GM21381 (cell line): Measurements from ENCODE around the gene STKLD1.
A peak's percentile ranks its signal among the peaks of the same experiment; 100 is the strongest.
"Not testable (repeated sequence)": the region's sequence is repeated elsewhere in the genome, so short reads cannot be mapped to it uniquely, and the experiment has no call there.

Experiments
- ATAC-seq: cut with Tn5 transposase; IDR thresholded peaks from one replicate; pipeline ENCODE4 v1.9.1; 2021; ENCODE audit warnings: mild to moderate bottlenecking, moderate library complexity; ENCODE audit not compliant: unreplicated experiment

The STKLD1 gene

DNA sequence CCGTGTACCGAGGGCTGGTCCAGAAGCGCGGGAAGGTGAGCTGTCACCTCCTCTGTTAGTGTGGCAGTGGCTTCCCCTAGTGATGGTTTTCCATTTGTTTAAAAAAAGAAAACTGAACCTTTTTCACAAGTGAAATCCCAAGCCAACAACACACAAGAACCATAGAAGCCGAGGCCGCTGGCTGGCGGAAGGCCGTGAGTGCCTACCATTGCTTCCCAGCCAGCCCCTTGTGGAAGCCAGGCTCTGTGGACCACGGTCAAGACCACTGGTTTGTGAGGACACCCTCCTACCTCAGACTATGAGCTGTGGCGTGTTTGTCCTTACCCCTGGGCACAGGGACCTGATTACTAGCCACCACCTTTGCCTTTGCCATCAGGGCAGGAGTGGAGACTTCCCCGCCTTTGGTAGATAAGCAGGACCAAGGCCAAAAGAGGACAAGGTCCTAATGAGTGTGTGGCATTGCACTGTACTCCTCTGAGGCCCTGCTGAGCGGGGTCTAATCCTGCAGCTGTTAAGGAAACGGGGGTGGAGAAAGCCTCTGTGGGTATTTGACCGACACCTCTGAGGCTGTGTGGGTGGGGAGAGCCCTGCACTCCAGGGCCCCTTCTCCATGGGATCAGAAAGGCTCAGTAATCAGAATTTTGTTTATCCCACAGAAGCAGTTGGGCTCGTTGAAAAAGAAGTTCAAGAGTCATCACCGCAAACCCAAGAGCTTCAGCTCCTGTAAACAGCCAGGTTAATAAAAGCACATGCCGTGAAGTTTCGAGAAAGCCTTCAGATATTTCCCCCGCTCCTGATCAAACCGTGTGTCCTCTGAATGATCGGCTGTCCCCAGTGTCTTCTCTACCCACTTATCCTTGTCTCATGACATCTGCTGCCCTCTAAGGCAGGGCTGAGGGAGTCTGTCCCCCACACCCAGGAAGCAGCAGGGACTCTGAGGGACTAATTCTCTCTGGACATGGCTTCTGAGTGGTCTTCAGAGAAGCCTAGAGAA is 15.5 kb upstream of the STKLD1 start:
- ATAC-seq, result no peak

DNA sequence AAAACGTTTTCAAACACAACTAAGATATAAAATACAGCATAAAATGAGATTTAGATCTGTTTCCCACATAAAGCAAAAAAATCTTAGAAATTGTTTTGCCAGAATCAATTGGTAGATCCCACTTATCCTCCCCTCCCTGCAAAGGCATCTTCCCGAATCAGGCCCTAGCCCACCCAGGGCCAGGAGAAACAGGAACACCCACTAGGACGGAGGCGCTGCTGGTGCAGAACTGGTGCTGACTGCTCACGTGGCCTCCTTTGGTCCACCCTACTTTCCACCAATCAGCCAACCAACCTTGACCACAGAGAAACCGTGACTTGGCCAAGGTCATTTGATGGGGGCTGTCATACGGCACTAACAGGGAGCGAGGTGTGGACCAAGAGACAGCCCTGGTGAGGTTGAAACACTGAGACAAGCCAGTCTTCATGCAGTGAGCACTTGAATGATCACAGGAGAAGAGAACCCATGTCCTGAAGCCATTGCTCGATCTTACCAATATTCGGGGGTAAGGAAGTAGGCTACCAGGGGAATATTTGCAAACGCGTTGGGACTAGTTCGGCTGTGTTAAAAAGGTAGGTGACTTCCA is 14.6 kb upstream of the STKLD1 start:
- ATAC-seq, result no peak

DNA sequence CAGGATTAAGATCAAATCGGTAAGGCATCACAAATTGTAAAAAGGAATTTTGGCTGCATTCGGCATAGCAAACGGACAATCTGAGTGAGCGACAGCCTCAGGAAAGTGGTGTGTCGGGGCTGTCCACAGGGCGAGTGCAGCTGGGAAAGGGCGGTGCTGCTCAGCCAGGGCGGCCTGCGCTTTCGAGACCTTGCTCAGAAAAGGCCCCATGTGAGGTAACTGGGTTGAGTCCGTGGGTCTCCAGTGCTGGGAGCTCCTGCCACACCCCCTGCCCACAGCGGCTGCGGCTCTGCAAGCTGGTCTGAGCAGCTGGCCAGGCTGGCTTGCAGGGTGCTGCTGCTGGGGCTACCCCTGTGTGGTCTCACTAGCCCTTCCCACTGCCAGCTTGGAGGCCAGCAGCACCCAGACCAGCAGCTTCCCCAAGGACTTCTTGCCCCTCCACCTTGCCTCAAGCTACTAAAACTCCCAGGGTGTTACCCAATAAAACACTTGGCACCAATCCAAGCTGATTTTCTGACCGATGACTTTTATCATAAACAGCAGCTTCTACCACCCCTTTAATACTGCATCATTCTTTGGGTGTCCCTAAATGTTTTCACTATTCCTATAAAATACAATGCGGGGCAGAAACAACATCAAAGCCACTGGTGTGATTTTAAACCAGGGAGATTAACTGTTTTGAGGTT is 13.7 kb upstream of the STKLD1 start:
- no peak for ATAC-seq

DNA sequence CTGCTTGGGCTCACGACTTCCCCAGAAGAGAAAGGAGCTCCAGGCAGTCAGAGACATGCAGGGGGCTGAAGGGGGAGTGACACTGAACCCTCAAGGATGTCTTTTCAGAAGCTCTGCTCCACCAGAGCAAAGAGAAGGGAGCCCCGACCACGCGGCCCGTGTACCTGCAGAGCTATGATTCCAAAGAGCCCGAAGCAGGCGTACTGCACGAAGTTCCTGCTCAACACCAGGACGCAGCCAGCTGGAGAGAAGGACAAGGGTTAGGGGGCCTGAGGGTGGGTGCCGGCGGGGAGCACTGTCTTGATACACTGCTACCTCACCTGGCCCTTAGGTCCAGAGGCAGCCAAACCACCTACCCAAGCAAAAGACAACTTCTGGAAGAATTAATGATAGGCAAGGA is 9.7 kb upstream of the STKLD1 start:
- no peak for ATAC-seq

DNA sequence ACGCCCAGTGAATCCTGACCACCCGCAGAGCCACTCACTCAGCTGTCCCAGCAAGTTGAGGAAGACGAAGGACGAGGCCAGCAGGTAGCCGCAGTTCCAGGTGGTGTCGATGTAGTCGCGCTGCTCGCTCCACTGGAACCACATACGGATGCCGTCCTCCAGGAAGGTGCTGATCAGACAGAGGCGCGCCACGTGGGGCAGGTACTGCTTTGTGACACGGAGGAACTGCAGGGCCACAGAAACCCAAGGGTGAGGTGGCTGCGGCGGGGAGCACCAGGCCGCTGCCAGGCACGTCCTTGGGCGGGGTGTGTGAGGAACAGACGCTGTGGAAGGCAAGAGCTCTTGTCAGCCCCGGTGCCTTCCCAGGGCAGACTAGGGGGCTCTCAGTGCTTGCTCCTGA is 8.9 kb upstream of the STKLD1 start:
- no peak for ATAC-seq

DNA sequence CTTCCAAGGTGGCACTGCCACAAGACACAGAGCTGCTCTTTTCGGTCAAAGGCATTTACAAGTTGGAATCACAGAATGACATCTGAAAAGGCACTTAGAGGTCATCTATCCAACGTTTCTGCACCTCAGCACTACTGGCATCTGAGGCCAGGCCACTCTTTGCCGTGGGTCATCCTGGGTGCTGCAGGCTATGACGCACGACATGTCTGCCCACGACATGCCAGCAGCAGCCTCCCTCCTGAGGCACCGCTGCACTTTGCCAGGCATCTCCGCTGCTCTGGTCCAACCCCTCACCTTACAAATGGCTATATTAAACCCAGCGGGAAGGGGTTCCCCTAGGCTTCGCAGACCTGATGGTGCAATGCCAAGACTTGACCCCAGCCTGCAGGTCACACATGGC is 8.4 kb upstream of the STKLD1 start:
- ATAC-seq, result no peak

DNA sequence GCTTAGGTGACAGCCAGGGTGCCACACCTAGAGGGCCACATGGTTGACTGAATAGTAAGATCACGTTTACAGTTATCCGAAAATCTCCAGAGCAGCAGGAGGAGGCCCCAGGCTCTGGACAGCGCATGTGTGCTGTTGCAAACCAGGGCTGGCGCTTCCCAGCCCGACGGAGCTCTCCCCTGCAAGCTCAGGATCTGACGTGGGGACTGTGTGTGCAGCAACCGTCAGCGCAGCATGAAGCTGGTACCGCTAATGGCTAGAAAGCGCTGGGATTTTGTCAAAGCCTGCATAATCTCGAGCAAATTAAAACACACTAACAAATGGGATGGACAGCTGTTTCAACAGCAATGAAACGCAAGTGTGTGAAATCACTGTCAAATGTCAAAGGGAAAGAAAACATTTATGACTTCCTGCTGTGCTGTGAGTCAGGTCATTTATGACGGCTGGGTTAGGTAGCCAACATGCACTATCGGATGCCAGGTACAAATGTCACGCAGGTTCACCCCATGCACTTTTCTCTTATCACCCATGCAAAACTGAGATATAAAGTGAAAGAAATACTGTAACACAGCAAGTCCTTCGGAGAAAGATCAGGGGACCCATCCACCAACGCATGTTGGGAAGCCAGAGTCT is 7.8 kb upstream of the STKLD1 start:
- no peak for ATAC-seq

DNA sequence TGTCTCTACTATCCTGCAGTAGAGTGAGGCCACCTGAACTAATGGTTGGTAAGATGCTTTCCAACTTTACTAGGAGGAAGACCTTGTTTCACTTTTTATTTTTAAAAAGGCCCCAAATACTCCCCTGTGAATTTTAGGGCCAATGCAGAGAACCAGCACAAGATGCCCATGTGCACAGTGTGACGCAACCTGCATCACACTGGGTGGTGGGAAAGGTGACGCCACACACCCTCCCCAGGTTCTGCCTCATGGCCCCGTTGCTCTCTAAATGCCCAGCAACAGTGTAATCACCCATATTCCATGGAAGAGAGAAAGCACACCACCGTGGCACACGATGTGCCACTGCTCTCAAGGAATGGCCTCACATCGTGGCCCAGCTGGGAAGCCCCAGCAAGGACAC is 6.7 kb upstream of the STKLD1 start:
- ATAC-seq, result no peak

DNA sequence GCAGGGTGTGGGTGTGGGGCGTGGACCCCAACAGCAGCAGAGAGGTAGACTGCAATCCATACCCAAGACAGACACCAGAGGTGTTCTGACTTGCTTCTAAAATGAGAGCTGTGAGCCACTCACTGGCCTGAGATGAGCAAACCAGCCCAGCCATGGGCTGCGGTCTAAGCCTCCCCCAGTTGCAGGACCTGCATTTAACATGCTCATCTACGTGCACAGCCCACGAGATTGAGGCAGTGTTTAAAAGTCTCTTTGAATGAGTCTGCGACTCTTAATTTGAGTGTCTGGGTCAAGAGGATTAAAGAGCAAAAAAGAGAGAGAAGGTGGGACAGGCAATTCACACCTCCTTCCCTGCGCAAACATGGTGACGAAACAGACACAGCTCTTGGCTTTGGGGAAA is 6.2 kb upstream of the STKLD1 start:
- no peak for ATAC-seq

DNA sequence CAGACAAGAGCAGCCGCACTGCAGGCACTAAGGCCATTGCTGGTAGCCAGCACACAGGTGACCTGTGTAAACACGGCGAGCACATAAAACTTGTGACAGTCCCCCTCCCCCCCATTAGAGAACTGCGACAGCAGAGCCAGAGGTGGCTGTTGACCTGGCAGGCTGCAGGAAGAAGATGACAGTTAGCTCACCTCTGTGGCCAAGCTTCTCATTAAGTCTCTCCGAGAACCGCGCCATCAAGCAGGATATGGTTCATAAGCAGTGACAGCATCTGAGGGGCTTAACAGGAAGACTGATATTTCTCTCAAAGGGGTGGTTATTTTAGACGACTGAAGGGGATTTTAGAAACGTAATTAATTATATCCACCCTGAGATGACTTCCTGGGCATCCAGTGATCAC is 5.5 kb upstream of the STKLD1 start:
- no peak for ATAC-seq

DNA sequence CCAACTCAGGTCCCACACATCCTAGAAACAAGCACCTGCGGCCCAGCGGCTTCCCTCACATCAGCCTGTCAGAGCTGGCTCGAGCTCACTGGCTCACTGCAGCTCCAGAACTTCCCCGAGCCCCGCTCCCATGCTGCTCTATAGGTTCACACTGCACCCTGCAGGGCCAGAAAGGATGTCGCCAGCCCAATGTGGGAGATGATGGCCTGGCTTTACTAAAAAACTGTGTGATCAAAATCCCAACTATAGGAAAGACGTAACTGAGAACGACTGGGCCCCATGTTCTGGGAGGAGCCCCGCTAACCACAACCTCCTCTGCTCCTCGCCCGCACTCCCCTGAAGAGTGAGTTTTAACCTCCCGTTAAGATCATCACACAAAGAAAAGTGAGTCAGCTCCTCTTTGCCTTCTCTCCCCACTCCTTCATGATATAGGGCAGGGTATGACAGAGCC is 4.9 kb upstream of the STKLD1 start:
- no peak for ATAC-seq

DNA sequence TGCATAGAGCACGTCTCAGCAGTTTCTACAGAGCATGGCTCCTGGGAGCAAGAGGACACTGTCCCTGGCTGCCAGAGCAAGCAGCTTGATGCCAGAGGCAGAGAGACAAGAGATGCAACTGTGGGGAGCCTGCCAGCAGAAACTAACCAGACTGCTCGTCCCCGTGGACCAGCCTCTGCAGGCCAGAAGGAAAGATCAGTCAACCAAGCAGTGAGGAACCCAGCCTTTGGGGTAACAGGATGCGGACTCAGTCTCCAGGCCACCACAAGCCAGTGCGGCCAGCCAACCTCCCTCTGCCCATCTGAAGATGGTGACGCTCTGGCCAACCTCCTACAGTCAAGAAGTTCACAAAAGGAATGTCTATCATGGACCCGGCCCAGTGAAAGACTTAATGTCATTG is 4.0 kb upstream of the STKLD1 start:
- ATAC-seq, result no peak

DNA sequence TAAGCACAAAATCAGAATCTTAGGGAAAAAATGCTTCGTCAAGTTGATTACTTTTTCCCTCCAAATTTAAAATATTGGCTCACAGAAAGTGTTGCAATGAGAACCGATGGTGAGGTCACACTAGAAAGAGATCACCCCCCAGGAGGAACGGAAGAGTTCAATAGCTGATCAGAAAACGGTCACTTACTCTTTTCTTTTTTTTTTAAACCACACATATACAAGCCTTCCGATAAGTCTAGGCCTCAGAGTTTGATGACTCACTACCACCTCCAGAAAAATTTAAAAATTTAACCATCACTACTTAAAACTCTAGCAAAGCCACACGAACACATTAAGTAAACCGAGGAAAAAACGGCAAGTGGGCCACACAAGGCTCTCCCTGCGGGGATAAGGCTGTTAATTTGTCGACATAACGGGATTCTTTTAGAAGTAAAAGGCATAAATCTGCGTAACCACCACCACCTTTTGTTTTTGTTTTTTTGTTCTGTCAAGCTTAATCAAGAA is 1.5 kb upstream of the STKLD1 start:
- ATAC-seq, result no peak

DNA sequence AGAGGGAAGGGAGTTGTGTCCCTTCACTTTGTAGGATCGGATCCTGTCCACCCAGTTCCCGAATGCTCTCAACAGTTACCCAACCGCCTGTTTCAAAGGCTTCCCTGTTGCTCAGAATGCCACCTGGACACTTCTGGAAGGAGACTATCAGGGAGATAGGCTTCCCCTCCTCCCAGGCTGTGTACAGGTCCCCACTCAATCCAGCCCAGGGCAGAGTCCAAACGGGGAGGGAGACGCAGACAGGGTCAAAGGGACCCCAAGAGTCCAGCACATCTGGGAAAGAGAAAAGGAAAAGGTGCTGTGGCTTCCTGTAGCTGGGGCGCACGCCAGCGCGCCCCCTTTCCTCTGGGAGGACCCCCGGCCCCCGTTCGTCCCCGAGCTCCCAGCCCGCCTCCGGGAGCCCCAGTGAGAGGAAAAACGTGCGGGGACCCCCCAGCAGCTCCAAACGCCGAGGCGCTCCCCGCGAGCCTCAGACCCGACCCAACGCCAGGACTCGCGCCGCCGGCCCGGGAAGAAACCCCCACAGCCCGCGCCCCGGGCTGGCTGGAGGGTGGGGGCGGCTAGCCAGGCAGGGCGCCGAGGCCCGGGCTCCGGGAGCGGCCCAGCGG is 946 bp upstream of the STKLD1 start:
- peak; percentile 11 for ATAC-seq

DNA sequence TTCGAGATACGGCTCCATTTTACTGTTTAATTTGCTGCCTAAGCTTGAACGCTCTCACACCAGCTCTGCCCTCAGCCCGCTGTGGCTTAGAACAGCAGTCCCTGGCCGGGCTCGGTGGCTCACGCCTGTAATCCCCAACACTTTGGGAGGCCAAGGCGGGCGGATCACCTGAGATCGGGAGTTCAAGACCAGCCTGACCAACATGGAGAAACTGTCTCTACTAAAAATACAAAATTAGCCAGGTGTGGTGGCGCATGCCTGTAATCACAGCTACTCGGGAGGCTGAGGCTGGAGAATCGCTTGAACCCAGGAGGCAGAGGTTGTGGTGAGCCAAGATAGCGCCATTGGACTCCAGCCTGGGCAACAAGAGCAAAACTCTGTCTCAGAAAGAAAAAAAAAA is 1.1 kb downstream of the STKLD1 start:
- not testable (repeated sequence) for ATAC-seq

DNA sequence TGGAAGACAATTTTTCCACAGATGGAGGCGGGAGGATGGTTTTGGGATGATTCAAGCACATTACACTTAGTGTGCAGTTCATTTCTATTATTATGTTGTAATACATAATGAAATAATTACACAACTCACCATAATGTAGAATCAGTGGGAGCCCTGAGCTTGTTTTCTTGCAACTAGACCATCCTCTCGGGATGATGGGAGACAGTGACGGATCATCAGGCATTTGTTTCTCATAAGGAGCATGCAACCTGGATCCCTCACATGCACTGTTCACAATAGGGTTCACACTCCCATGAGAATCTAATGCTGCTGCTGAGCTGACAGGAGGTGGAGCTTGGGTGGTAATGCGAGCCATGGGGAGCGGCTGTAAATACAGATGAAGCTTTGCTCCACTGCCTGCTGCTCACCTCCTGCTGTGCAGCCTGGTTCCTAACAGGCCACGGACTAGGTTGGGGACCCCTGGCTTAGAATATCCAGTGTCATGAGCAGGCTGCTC is 1.6 kb downstream of the STKLD1 start:
- no peak for ATAC-seq

DNA sequence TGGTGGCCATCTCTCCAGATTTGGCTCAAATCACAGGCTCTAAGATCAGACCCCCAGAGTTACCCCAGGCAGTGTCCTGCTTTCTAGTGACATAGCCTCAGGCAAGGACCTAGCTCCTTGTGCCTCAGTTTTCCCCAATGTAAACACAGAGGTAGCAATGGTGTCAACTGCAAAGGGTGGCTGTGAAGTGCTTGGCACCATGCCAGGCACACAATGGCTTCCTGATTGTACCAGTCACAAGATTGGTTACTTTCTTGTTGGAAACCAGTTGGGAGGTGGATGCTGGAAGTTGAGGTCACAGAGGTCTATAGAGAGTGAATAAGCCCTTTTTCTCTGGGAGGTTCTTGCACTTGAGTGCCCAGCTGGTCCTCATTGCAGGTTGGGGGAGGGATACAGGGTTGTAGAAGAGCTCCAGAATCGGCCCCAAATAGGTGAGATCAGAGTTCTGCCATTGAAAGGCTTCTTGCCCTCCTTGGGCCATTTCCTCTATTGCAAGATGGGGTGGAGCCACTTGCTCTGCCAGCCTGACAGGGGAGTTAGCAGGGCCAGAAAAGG is 2.3 kb downstream of the STKLD1 start:
- ATAC-seq, result no peak

DNA sequence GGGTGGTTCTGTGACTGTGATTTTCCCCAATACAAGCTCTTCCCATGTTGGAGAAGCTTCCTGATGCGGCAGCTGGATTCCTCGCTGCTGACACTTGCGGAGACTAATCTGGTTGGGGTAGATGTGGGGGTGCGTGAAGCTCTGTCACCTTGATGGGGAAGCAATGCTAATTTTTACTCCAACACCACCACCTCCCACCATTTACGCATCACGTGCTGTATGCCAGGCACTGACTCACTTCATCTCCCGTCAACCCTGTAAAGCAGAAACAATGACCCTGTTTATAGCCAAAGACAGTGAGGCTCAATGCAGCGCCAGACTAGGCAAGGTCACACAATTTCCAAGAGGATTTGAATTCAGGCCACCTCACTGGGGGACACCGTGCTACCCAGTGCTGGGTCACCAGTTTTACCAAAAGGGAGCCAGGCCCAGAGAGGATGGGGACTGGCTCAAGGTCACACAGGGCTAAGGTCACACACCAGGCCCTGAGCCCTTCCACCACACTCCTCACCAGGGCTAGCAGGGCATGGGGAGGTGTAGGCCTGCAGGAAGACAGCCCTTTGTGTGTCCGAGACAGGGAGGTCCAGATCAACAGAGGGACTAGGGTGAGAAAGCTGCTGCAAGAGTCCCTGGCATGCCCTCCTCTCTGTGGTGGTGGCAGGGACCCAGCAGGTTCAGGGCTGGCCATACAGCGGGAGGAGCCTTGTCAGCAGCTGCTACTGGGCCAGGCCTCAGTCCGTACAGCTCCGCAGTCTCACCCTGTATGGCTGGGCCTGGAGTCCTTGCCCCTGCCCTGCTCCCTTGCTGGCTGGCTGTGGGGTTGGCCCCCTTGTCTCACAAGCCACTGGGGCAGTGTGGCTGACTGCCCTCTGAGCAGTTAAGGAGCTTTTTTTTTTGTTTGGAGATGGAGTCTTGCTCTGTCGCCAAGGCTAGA is 3.3 kb downstream of the STKLD1 start:
- no peak for ATAC-seq

DNA sequence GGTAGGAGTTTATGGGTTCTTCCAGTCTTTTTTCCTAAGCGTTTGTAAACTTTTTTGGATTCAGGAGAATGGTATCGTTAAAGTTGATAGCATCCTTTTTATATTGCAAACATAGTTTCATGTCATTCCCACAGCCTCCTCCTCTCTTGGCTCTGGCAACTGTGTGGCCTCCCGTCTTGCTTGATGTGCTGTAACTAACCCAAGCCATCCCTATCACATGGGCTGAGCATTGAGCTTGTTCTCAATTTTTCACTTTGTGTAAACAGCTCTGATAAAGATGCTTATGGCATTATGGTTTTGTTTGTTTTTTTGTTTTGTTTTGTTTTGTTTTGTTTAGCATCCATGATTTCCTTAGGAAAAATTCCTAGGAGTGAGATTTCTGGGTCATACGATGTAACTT is 4.6 kb downstream of the STKLD1 start:
- no peak for ATAC-seq
